ENCODE results near the gene HLA-F.

Gene HLA-F

GRCh38 chr6:29755295-29755871 is 32.1 kb downstream of the HLA-F start:
- no peak for DNase-seq (ENCODE audit: extremely low read depth, low read depth)
- no peak for TF ChIP-seq CTCF (IDR thresholded peaks at IDR 0.05; ENCODE audit: low read depth, low read length)

- no peak for DNase-seq (ENCODE audit: extremely low read depth, low read depth)
Measured at GRCh38 chr6:29757282-29757681, 34.0 kb downstream of the HLA-F start.

GRCh38 chr6:29757701-29758293 is 34.6 kb downstream of the HLA-F start:
- TF ChIP-seq CTCF (IDR thresholded peaks at IDR 0.05; ENCODE audit: low read depth, low read length): no peak
- DNase-seq (ENCODE audit: extremely low read depth, low read depth): no peak

More at GRCh38 chr6:29757282-29757681, 34.0 kb downstream of the HLA-F start:
- no peak for TF ChIP-seq CTCF (IDR thresholded peaks at IDR 0.05; ENCODE audit: low read depth, low read length)

GRCh38 chr6:29758761-29759160 is 35.5 kb downstream of the HLA-F start:
- TF ChIP-seq CTCF (IDR thresholded peaks at IDR 0.05; ENCODE audit: low read depth, low read length): no peak
- DNase-seq (ENCODE audit: extremely low read depth, low read depth): no peak

- TF ChIP-seq CTCF (IDR thresholded peaks at IDR 0.05; ENCODE audit: low read depth, low read length): no peak
- no peak for DNase-seq (ENCODE audit: extremely low read depth, low read depth)
Measured at GRCh38 chr6:29759457-29759856, 36.2 kb downstream of the HLA-F start.

GRCh38 chr6:29760328-29760727 is 37.1 kb downstream of the HLA-F start:
- DNase-seq (ENCODE audit: extremely low read depth, low read depth): no peak
- no peak for TF ChIP-seq CTCF (IDR thresholded peaks at IDR 0.05; ENCODE audit: low read depth, low read length)

- TF ChIP-seq CTCF (IDR thresholded peaks at IDR 0.05; ENCODE audit: low read depth, low read length): no peak
- DNase-seq (ENCODE audit: extremely low read depth, low read depth): no peak
Measured at GRCh38 chr6:29762051-29762450, 38.8 kb downstream of the HLA-F start.

All from AG09319 (cell line).